GM23248 (cell line): ENCODE measurements around the gene APRT. TPM values are rescaled to one million over a fixed set of nuclear protein-coding genes. Genes with fewer than 3 reads are reported as not detected.

Source experiments
- DNase-seq: peaks from one replicate; pipeline ENCODE4 v3.0.0-alpha.2; 2015
- H2AFZ ChIP-seq: fragments of 200-600 bp; sonication (generic); 2 replicates; pipeline ENCODE4 v1.6.1; 2016; ENCODE audit warnings: antibody characterized with exemption
- H3F3A ChIP-seq: fragments of 200-600 bp; sonication (generic); 2 replicates; pipeline ENCODE4 v1.6.1; 2016; ENCODE audit warnings: mild to moderate bottlenecking, antibody characterized with exemption, mixed run types; ENCODE audit not compliant: insufficient read depth
- H3K27ac ChIP-seq: fragments of 200-600 bp; sonication (generic); 2 replicates; pipeline ENCODE4 v1.5.1; 2016; ENCODE audit warnings: mild to moderate bottlenecking
- H3K27me3 ChIP-seq: fragments of 200-600 bp; sonication (generic); replicated peaks from 2 replicates; pipeline ENCODE4 v1.6.1; 2016; ENCODE audit warnings: mild to moderate bottlenecking; ENCODE audit not compliant: insufficient read depth
- H3K36me3 ChIP-seq: fragments of 200-600 bp; sonication (generic); 2 replicates; pipeline ENCODE4 v1.6.1; 2016; ENCODE audit warnings: low read depth, mild to moderate bottlenecking
- H3K4me1 ChIP-seq: fragments of 200-600 bp; sonication (generic); 2 replicates; pipeline ENCODE4 v1.6.1; 2016; ENCODE audit warnings: mild to moderate bottlenecking; ENCODE audit not compliant: insufficient read depth
- H3K4me2 ChIP-seq: fragments of 200-600 bp; sonication (generic); one replicate; pipeline ENCODE4 v1.6.1; 2016; ENCODE audit warnings: mild to moderate bottlenecking; ENCODE audit not compliant: unreplicated experiment
- H3K4me3 ChIP-seq: fragments of 200-600 bp; sonication (generic); 2 replicates; pipeline ENCODE4 v1.5.1; 2016; ENCODE audit warnings: mild to moderate bottlenecking
- H3K79me2 ChIP-seq: fragments of 200-600 bp; sonication (generic); 2 replicates; pipeline ENCODE4 v1.6.1; 2016; ENCODE audit warnings: mild to moderate bottlenecking; ENCODE audit not compliant: insufficient read depth
- H3K9ac ChIP-seq: fragments of 200-600 bp; sonication (generic); 2 replicates; pipeline ENCODE4 v1.6.1; 2016; ENCODE audit warnings: mild to moderate bottlenecking
- H3K9me2 ChIP-seq: fragments of 200-600 bp; sonication (generic); 2 replicates; pipeline ENCODE4 v1.6.1; 2016; ENCODE audit warnings: mixed run types, mild to moderate bottlenecking, moderate library complexity; ENCODE audit not compliant: insufficient read depth
- H3K9me3 ChIP-seq: fragments of 200-600 bp; sonication (generic); one replicate; pipeline ENCODE4 v1.6.1; 2017; ENCODE audit warnings: low read depth
- H4K20me1 ChIP-seq: fragments of 200-600 bp; sonication (generic); 2 replicates; pipeline ENCODE4 v1.6.0; 2016; ENCODE audit not compliant: insufficient read depth
- EZH2 ChIP-seq: fragments of 200-600 bp; sonication (generic); IDR thresholded peaks from 2 replicates; pipeline ENCODE4 v1.6.1; 2018; ENCODE audit warnings: antibody characterized with exemption, mild to moderate bottlenecking; ENCODE audit not compliant: insufficient read depth, poor library complexity, severe bottlenecking
- EZH2phosphoT487 ChIP-seq: fragments of 200-600 bp; sonication (generic); IDR thresholded peaks from 2 replicates; pipeline ENCODE4 v1.6.1; 2018; ENCODE audit warnings: antibody characterized with exemption, moderate library complexity, mild to moderate bottlenecking, low read depth; ENCODE audit not compliant: insufficient read depth
- WGBS, 2 experiments: methylation state at CpG; one replicate each; pipeline ENCODE4 v1.1.6; 2015 to 2017; ENCODE audit warnings: low lambda C conversion rate in 2 of 2, low coverage in 1 of 2; ENCODE audit errors: missing lambda C conversion rate in 2 of 2; 5-methylcytosine and 5-hydroxymethylcytosine counted together
- in situ Hi-C: fragments of 300-500 bp; cut with MboI; formaldehyde crosslinking; loops from 2 replicates; pipeline ENCODE4 v1.15.0; 2020
- polyA plus RNA-seq: library from polyadenylated mRNA; unstranded; fragments of >200 nt; fragmentation: Nextera tagmentation; extraction: Ambion mirVana; gene quantifications from 2 replicates; pipeline ENCODE4 v1.2.1, GENCODE V29; 2016
- total RNA-seq: library from RNA; depleted of rRNA; stranded (reverse); fragments of >200 nt; shearing (Covaris generic); gene quantifications from 2 replicates; pipeline ENCODE4 v1.2.3, GENCODE V29; 2014

The APRT gene
- total and polyA plus RNA-seq, 2 experiments from 2014 or later = 150 to 224 TPM

GRCh38 chr16:88818575-88818874 lies 6.8 kb upstream of the APRT start:
- Histone ChIP-seq H3K4me2 (no peak overlapping the region), H4K20me1 (no peaks in the 10 kb centered on the region), H3K36me3 (no peaks in the 10 kb centered on the region), H2AFZ (no peak overlapping the region), H3F3A (no peaks in the 10 kb centered on the region), H3K9me3 (no peaks in the 10 kb centered on the region), H3K4me1 (no peaks in the 10 kb centered on the region), H3K79me2 (no peaks in the 10 kb centered on the region), H3K9me2 (no peaks in the 10 kb centered on the region), H3K4me3 (no peak overlapping the region), H3K27ac (no peak overlapping the region), H3K9ac (no peak overlapping the region), H3K27me3 (no peaks in the 10 kb centered on the region)
- TF ChIP-seq EZH2phosphoT487 (no peak), EZH2 (no peak)
- 87 to 90% methylated on average over 18 of the region's 18 CpGs for WGBS, 2 experiments
- in situ Hi-C loops = no loop called here
- no peak for DNase-seq

DNA sequence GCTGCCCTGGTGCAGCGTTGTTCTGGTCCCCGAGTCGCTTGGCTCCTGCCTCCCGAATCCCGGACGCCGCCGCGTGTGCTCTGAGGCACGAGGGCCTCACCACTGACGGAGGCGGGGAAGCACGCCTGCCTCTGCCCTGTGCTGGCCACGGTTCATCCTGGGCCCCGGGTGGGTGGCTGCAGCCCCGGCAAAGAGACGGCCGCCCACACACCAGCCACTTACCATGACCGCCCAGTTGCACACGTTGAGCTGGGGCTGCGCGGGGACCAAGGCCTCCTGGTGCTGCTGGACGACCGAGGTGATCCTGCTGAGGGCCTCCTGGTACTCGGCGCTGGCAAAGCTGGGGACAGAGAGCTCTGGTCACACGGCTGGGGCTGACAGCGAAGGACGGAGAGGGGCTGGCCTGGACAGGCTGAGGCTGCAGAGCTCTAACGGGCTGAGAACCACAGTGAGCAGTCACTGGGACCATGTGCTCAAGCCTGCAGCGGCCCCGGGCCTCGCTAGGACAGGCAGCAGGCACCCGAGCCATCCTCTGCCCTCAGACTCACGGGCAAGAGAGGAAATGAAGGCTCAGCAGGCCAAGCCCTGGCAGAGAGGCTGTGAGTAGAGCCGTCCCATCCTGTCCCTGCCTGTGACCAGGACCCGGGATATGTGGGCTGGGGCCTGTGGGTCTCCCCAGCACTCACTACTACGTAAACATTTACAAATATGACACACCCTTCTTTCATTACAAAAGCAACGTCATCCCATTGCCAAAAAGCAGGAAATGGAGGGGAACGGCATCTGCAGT lies 6.3 kb upstream of the APRT start:
- Histone ChIP-seq H3K36me3 (no peaks in the 10 kb centered on the region), H3K79me2 (no peaks in the 10 kb centered on the region), H3K4me2 (no peak overlapping the region), H3K9ac (no peak overlapping the region), H4K20me1 (no peaks in the 10 kb centered on the region), H3K9me2 (no peaks in the 10 kb centered on the region), H3K27me3 (no peaks in the 10 kb centered on the region), H3K4me1 (no peaks in the 10 kb centered on the region; the same call in 1 of the 2 replicates), H3K27ac (no peak overlapping the region), H2AFZ (no peak overlapping the region), H3K4me3 (no peak overlapping the region), H3F3A (no peaks in the 10 kb centered on the region), H3K9me3 (no peaks in the 10 kb centered on the region)
- TF ChIP-seq EZH2 (no peak), EZH2phosphoT487 (no peak)
- in situ Hi-C loops = no loop called here
- 77 to 81% methylated on average over 36 to 39 of the region's 40 CpGs for WGBS, 2 experiments
- no peak for DNase-seq

DNA sequence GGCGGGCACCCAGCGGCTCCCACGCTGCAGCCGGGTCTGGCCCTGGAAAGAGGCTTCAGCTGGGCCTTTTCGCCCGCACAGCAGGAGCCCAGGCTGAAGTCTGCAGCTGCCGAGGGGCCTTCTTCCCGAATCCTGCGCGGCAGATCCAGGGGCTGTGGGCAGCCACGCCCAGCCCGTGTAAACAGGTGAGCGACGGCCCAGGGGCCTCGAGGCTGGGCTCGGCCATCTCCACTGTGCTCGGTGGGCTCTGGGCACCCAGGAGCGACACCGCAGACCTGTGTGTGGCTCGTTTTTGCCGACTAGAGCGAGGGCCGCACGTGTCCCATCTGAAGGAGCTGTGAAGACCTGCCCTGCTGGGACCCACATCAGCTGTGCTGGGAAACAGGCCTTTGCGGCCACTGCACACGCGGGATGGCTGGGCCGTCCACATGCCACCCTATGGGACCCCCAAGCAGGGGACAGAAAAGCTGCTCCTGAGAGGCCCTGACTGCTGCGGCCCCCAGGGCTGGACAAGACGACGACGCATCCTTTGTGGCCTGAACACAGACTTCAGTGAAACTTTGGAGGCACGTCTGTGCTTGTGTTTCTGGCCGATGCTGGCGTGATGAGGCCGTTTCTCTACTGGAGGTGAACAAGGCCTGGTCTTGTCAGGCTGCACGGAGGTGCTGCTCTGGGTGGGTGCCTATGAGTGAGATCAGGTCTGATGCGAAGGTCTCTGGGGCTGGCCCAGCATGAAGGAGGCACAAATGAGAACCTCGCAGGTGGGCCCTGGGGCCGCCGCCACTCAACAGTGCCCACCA lies 5.2 kb upstream of the APRT start:
- Histone ChIP-seq H3K79me2 (no peaks in the 10 kb centered on the region), H2AFZ (no peak overlapping the region), H3K4me2 (no peak overlapping the region), H3K9ac (no peak overlapping the region), H3K9me3 (no peaks in the 10 kb centered on the region), H3K4me3 (no peak overlapping the region), H3K4me1 (no peaks in the 10 kb centered on the region; the same call in 1 of the 2 replicates), H3K27me3 (no peaks in the 10 kb centered on the region), H3K27ac (no peak overlapping the region), H4K20me1 (no peaks in the 10 kb centered on the region), H3K9me2 (no peaks in the 10 kb centered on the region), H3F3A (no peaks in the 10 kb centered on the region), H3K36me3 (no peaks in the 10 kb centered on the region)
- TF ChIP-seq EZH2phosphoT487 (no peak), EZH2 (no peak)
- no peak for DNase-seq
- 89 to 90% methylated on average over 40 to 41 of the region's 41 CpGs for WGBS, 2 experiments
- in situ Hi-C loops = no loop called here

- in situ Hi-C loops = no loop called here
- no peaks in the 10 kb centered on the region; the same call in 1 of the 2 replicates for H3K4me1 ChIP-seq
- peak; percentile 36 for DNase-seq
- no peak overlapping the region for H3K4me2 ChIP-seq
- H2AFZ ChIP-seq = no peak overlapping the region
- H3K9me3 ChIP-seq = no peaks in the 10 kb centered on the region
- 56 to 67% methylated on average over 15 to 19 of the region's 19 CpGs for WGBS, 2 experiments
- TF ChIP-seq EZH2 (no peak), EZH2phosphoT487 (no peak)
- H4K20me1 ChIP-seq = no peaks in the 10 kb centered on the region
- no peak overlapping the region for H3K4me3 ChIP-seq
- no peaks in the 10 kb centered on the region for H3K27me3 ChIP-seq
- H3K79me2 ChIP-seq = no peaks in the 10 kb centered on the region
- no peak overlapping the region for H3K27ac ChIP-seq
- H3K9ac ChIP-seq = no peak overlapping the region
- H3K9me2 ChIP-seq = no peaks in the 10 kb centered on the region
- H3K36me3 ChIP-seq = no peaks in the 10 kb centered on the region
- no peaks in the 10 kb centered on the region for H3F3A ChIP-seq
Measured at GRCh38 chr16:88815901-88816589, 4.3 kb upstream of the APRT start.
